NT2/D1 (cell line): ENCODE measurements around the gene ZBTB7B.

Source experiments
- YY1 ChIP-seq: IDR thresholded peaks from 2 replicates; pipeline ENCODE4 v1.6.1; 2011; ENCODE audit not compliant: insufficient read length, insufficient read depth
- ZNF274 ChIP-seq: IDR thresholded peaks from 2 replicates; pipeline ENCODE4 v1.6.1; 2011; ENCODE audit warnings: mild to moderate bottlenecking, low read depth, low read length

DNA sequence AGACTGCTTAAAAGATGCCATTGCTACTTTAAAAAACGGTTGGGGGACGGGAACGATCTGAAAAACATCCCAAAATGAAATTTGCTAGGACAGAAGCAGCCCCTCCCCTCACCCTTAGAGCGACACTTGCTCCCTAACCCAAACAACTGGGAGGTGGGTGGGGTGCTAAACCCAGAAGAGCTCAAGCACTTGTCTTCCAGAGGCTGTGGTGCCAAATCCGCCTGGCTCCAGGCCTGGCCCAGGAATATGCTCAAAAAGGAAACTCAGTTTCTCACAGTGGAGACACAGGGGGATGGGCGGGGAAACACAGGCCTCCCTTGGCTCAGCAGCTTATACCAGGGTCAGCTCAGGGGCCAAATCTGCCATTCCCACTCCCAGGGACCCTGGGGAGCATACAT is 46.1 kb upstream of the ZBTB7B start:
- TF ChIP-seq ZNF274 (no peak), YY1 (no peak)
